ENCODE measurements around the gene PMPCA. TPM values are rescaled to one million over a fixed set of nuclear protein-coding genes. Genes with fewer than 3 reads are reported as not detected.

Gene PMPCA
- total and polyA plus RNA-seq, 2 of the 13 experiments (the other 11 are each of a cell fraction or from before 2014, with no cell fraction given), result 70.2 to 88.4 TPM

DNA sequence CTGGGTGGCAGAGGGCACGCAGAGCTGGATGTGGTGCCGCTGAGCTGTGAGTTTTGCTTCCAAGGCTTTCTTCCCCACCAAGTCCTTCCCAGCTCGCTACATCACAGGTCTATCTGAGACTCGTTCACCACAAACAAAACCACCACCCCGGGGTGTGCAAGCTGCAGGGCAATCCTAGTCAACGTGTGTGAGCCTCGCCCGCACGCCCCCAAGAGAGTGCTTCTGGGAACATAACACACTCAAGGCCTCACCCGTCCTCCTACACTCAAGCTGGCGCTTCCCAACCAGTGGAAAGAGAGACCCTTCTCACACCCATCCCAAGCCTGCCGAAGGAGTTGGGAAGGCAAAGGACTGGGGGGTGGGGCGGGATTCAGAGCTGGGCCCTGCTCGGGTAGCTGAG lies 21.1 kb upstream of the PMPCA start (continued):
- TF ChIP-seq, protein P1, sequence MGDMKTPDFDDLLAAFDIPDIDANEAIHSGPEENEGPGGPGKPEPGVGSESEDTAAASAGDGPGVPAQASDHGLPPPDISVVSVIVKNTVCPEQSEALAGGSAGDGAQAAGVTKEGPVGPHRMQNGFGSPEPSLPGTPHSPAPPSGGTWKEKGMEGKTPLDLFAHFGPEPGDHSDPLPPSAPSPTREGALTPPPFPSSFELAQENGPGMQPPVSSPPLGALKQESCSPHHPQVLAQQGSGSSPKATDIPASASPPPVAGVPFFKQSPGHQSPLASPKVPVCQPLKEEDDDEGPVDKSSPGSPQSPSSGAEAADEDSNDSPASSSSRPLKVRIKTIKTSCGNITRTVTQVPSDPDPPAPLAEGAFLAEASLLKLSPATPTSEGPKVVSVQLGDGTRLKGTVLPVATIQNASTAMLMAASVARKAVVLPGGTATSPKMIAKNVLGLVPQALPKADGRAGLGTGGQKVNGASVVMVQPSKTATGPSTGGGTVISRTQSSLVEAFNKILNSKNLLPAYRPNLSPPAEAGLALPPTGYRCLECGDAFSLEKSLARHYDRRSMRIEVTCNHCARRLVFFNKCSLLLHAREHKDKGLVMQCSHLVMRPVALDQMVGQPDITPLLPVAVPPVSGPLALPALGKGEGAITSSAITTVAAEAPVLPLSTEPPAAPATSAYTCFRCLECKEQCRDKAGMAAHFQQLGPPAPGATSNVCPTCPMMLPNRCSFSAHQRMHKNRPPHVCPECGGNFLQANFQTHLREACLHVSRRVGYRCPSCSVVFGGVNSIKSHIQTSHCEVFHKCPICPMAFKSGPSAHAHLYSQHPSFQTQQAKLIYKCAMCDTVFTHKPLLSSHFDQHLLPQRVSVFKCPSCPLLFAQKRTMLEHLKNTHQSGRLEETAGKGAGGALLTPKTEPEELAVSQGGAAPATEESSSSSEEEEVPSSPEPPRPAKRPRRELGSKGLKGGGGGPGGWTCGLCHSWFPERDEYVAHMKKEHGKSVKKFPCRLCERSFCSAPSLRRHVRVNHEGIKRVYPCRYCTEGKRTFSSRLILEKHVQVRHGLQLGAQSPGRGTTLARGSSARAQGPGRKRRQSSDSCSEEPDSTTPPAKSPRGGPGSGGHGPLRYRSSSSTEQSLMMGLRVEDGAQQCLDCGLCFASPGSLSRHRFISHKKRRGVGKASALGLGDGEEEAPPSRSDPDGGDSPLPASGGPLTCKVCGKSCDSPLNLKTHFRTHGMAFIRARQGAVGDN (CRISPR knock-in tag; IDR thresholded peaks at IDR 0.05), result no peak

DNA sequence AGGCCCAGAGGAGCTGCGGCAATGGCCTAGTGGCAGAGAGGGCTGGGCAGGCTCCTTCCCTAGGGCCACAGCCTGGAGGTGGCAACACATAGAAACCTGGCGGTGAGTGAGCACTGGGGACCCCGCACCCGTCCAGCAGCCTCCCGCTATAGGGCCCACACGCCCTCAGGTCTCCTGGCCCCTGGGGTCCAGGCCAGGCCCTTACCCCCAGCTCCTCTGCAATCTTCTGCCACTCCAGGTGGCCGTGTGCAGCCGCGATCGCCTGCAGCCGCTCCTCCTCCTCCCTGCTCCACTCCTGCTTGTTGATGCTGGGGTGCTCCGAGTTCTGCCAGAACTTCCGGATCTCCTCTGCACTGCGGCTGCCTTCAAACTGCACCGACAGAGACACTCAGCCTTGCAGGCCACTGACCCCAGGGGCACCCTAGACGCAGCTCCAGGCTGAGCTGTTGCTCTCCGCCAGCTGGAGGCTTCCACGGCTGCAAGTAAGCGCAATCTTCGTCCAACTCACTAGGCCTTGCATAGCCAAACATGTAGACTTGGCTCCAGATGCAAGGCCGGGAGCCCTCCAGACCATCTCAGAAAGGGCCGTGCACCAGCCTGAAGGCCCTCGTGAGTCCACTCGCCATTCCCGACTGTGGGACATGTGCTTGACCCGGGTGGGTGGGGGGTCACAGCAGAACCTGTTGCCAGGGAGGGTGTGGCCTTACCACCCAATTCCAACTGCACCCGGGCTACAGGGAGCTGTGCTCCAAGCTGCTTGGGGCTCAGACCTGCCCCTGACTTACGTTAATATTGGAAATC lies 18.5 kb upstream of the PMPCA start:
- FAIRE-seq, result no peak
- H3K79me2 ChIP-seq (ENCODE audit: insufficient read depth, low read length), result no peaks in the 10 kb centered on the region
- POLR2A ChIA-PET, result no interaction called here

More for the DNA sequence above, 18.5 kb upstream of the PMPCA start:
- Histone ChIP-seq H3K27ac (ENCODE audit: extremely low read length, insufficient read depth, low read length) (no peak overlapping the region), H2AFZ (ENCODE audit: low read length) (no peak overlapping the region), H3K4me3 (replicated peaks in 1 of 3; ENCODE audit: insufficient read depth in 1 of 3, low read depth in 2 of 3, low read length in 3 of 3) (no peak overlapping the region), H3K27me3 (ENCODE audit: control insufficient read depth in 1 of 2, insufficient read depth in 2 of 2, low read length in 2 of 2) (no peaks in the 10 kb centered on the region), H3K4me1 (ENCODE audit: insufficient read depth, low read length) (no peaks in the 10 kb centered on the region; the same call in 1 of the 2 replicates), H3K9me3 (ENCODE audit: low read length) (no peaks in the 10 kb centered on the region), H3K9ac (ENCODE audit: insufficient read depth, low read depth, low read length) (no peak overlapping the region), H3K36me3 (replicated peaks in 1 of 2; ENCODE audit: control insufficient read depth in 1 of 2, insufficient read depth in 2 of 2, low read length in 2 of 2) (peaks cover 33 to 76% of the 10 kb centered on the region in 2 experiments; a peak in 4 of 5 replicates), H4K20me1 (ENCODE audit: insufficient read depth, low read length) (0 out of 2 replicates have a peak, but pooled peaks cover 2% of the 10 kb centered on the region), H3K4me2 (ENCODE audit: low read depth, low read length) (no peak overlapping the region)
- CTCF ChIA-PET (ENCODE audit: low intra/inter-chr PET ratio, low total read pairs), result no interaction called here
- in situ Hi-C loops (cut with HindIII; ENCODE audit: extremely low pct_ligation_motif_present, low pct_unique_long_range_greater_than_20kb) (no loop called here), intact Hi-C loops (cut with micrococcal nuclease; ENCODE audit: unreplicated experiment) (no loop called here)
- DNase-seq (ENCODE audit: low spot score), result no peak
- WGBS (ENCODE audit: low lambda C conversion rate), result 97% methylated on average over 12 of the region's 28 CpGs
- BruUV-seq (replicated peaks), result no TSS peak
- no peak; the same call in 2 of the 3 replicates for ATAC-seq
- TF ChIP-seq RBFOX2 (IDR thresholded peaks at IDR 0.05; ENCODE audit: low read depth, low read length) (0 out of 2 replicates have a peak, but pooled peaks have one; percentile 18), ZNF780A (CRISPR knock-in tag; IDR thresholded peaks at IDR 0.05) (no peak)

Data from HepG2 (cell line).